Measurements from ENCODE around the gene UPP1.

GRCh38 chr7:48106906-48107659, 18.0 kb downstream of the UPP1 start:
- TF ChIP-seq POLR2AphosphoS5 (IDR thresholded peaks at IDR 0.05; ENCODE audit: low read depth, low read length) (no peak), POLR2A (IDR thresholded peaks at IDR 0.05; ENCODE audit: low read depth, low read length) (no peak), TAF1 (IDR thresholded peaks at IDR 0.05; ENCODE audit: low read depth, low read length) (no peak), POU2F2 (IDR thresholded peaks at IDR 0.05; ENCODE audit: low read depth, low read length) (no peak), SPI1 (IDR thresholded peaks at IDR 0.05; ENCODE audit: low read depth, low read length) (no peak)
